H1 (cell line): ENCODE results near the gene PSD. TPM values are rescaled to one million over a fixed set of nuclear protein-coding genes. Genes with fewer than 3 reads are reported as not detected.

Source experiments
- CEBPB ChIP-seq: IDR thresholded peaks from 2 replicates; pipeline ENCODE4 v1.6.1; 2012; ENCODE audit warnings: low read depth, low read length
- CREB1 ChIP-seq: IDR thresholded peaks from 2 replicates; pipeline ENCODE4 v1.6.1; 2012; ENCODE audit warnings: inconsistent platforms
- EP300 ChIP-seq, 2 experiments: IDR thresholded peaks; 1 replicate in 1 of 2; 2 replicates in 1 of 2; pipeline ENCODE4 v1.6.1; 2011 to 2012; ENCODE audit warnings: low read depth in 2 of 2, low read length in 2 of 2, mild to moderate bottlenecking in 2 of 2, borderline replicate concordance in 1 of 2, inconsistent platforms in 1 of 2, moderate library complexity in 1 of 2
- MAFK ChIP-seq: IDR thresholded peaks from 2 replicates; pipeline ENCODE4 v1.6.1; 2012; ENCODE audit warnings: low read depth, mild to moderate bottlenecking, improper control_type of control experiment, low read length
- POLR2AphosphoS5 ChIP-seq: IDR thresholded peaks from 2 replicates; pipeline ENCODE4 v1.6.1; 2011; ENCODE audit warnings: low read depth, low read length
- RNF2 ChIP-seq: fragments of 200-900, 300-1000 bp; sonication (generic); IDR thresholded peaks from 2 replicates; pipeline ENCODE4 v1.7.1; 2016; ENCODE audit warnings: borderline replicate concordance, low read depth, mild to moderate bottlenecking, antibody characterized with exemption, low read length; ENCODE audit not compliant: poor library complexity, severe bottlenecking; ENCODE audit errors: missing control alignments
- SAP30 ChIP-seq: fragments of 300-600 bp; sonication (generic); IDR thresholded peaks from 2 replicates; pipeline ENCODE4 v1.7.1; 2012; ENCODE audit warnings: low read length, moderate library complexity, mild to moderate bottlenecking, inconsistent platforms; ENCODE audit not compliant: insufficient read depth, insufficient replicate concordance
- SP1 ChIP-seq: IDR thresholded peaks from 2 replicates; pipeline ENCODE4 v1.6.1; 2011; ENCODE audit warnings: low read depth, low read length
- SP4 ChIP-seq: IDR thresholded peaks from 2 replicates; pipeline ENCODE4 v1.6.1; 2012; ENCODE audit warnings: low read length, inconsistent platforms
- TEAD4 ChIP-seq: IDR thresholded peaks from 2 replicates; pipeline ENCODE4 v1.6.1; 2012; ENCODE audit warnings: low read depth, low read length, inconsistent platforms, mixed read lengths
- polyA plus RNA-seq, 7 experiments: library from polyadenylated mRNA; depleted of rRNA in 3 of 7; stranded (reverse) in 5 of 7; unstranded in 2 of 7; fragments of >200 nt in 5 of 7; fragments of 200-250 nt in 2 of 7; gene quantifications; 1 replicate in 5 of 7; 2 replicates in 1 of 7; 4 replicates in 1 of 7; pipeline versions ENCODE4 v1.2.1 to v1.2.3, GENCODE V29; 2011 to 2013; ENCODE audit warnings: missing spikeins in 2 of 7, mixed read lengths in 2 of 7
- total RNA-seq: library from RNA; stranded (reverse); fragmentation: NEBNext Ultra II Directional; extraction: Animal tissue kit (Norgen Biotek cat#: 25700); gene quantifications from 2 replicates; pipeline ENCODE4 v1.2.1, GENCODE V29; 2021

Gene PSD
- total and polyA plus RNA-seq, 2 of the 8 experiments (the other 6 are each of a cell fraction or from before 2014, with no cell fraction given), result 5.4 to 6.0 TPM

- TF ChIP-seq POLR2AphosphoS5, result peak; percentile 14; the same call in 1 of the 2 replicates
- peak; percentile 4 for TF ChIP-seq RNF2
- peak in 1 of 2 experiments; percentile 49; a peak in 1 of 3 replicates for TF ChIP-seq EP300 (IDR thresholded peaks at IDR 0.05; ENCODE audit: borderline replicate concordance in 1 of 2, low read depth in 2 of 2, low read length in 2 of 2)
- TF ChIP-seq SP1, result peak; percentile 96
- TF ChIP-seq TEAD4, result peak; percentile 61; the same call in 1 of the 2 replicates
- TF ChIP-seq CEBPB, result no peak
- TF ChIP-seq CREB1, result peak; percentile 94
- peak; percentile 91 for TF ChIP-seq SP4
- peak; percentile 32 for TF ChIP-seq SAP30
- no peak for TF ChIP-seq MAFK
These were observed 22.9 kb downstream of the PSD start, which contains the start of gene NFKB2 (continued) for GRCh38 chr10:102395400-102396316.
